Heart left ventricle (tissue), 16 donors: ENCODE measurements around the gene RRBP1. TPM values are rescaled to one million over a fixed set of nuclear protein-coding genes. Genes with fewer than 3 reads are reported as not detected.

Experiments
- ATAC-seq, 4 donors: fragments of 200-7000 bp; cut with Tn5 transposase; one replicate each; pipeline ENCODE4 v1.9.1; 2020 to 2022; ENCODE audit warnings: moderate library complexity in 4 of 4, mild to moderate bottlenecking in 3 of 4, moderate number of reproducible peaks in 1 of 4
- DNase-seq, 5 donors: peaks; one replicate each; pipeline ENCODE4 v3.0.0-alpha.2; 2020
- H3K27ac ChIP-seq, 12 donors: fragments of 200-600 bp; sonication (generic) in 4 of 12; one replicate each; pipeline versions ENCODE4 v1.5.0 to v1.8.0; 2016 to 2022; ENCODE audit warnings: mild to moderate bottlenecking in 2 of 12
- H3K27me3 ChIP-seq, 9 donors: fragments of 200-600 bp; sonication (generic) in 2 of 9; one replicate each; pipeline versions ENCODE4 v1.5.1 to v1.8.0; 2016 to 2022; ENCODE audit warnings: mild to moderate bottlenecking in 3 of 9
- H3K36me3 ChIP-seq, 9 donors: fragments of 200-600 bp; sonication (generic) in 2 of 9; one replicate each; pipeline versions ENCODE4 v1.5.0 to v1.8.0; 2018 to 2022; ENCODE audit warnings: mild to moderate bottlenecking in 2 of 9
- H3K4me1 ChIP-seq, 12 donors: fragments of 200-600 bp; sonication (generic) in 4 of 12; one replicate each; pipeline versions ENCODE4 v1.5.0 to v1.8.0; 2016 to 2022; ENCODE audit warnings: mild to moderate bottlenecking in 3 of 12
- H3K4me3 ChIP-seq, 12 donors: fragments of 200-600 bp; sonication (generic) in 4 of 12; one replicate each; pipeline versions ENCODE4 v1.5.0 to v1.8.0; 2017 to 2022; ENCODE audit warnings: mild to moderate bottlenecking in 9 of 12, moderate library complexity in 4 of 12
- H3K9me3 ChIP-seq, 12 donors: fragments of 200-600 bp; sonication (generic) in 4 of 12; one replicate each; pipeline versions ENCODE4 v1.5.0 to v1.8.0; 2016 to 2022; ENCODE audit warnings: mild to moderate bottlenecking in 1 of 12
- CTCF ChIP-seq, 12 donors: fragments of 200-600 bp; sonication (generic) in 4 of 12; IDR thresholded peaks; one replicate each; pipeline versions ENCODE4 v1.5.0 to v1.8.0; 2018 to 2022; ENCODE audit warnings: antibody characterized with exemption in 12 of 12, mild to moderate bottlenecking in 5 of 12
- POLR2A ChIP-seq, 2 donors: fragments of 450-650 bp; IDR thresholded peaks; one replicate each; pipeline ENCODE4 v1.6.1; 2017; ENCODE audit warnings: antibody characterized with exemption in 2 of 2, mild to moderate bottlenecking in 2 of 2, moderate library complexity in 2 of 2
- WGBS, 4 donors: extraction: QIAGEN DNeasy Blood & Tissue Kit in 2 of 4; methylation state at CpG; one replicate each; pipeline versions ENCODE4 v1.1.5 to v1.1.7; 2013 to 2018; 5-methylcytosine and 5-hydroxymethylcytosine counted together
- intact Hi-C, 10 donors: fragments of 100-400 bp; cut with DNase I; formaldehyde crosslinking; loops; one replicate each; pipeline versions ENCODE4 v1.11.1 to v1.14.2; 2022
- polyA plus RNA-seq, 2 donors: library from polyadenylated mRNA; stranded (reverse); fragments of 200-250 nt; gene quantifications; one replicate each; pipeline ENCODE4 v1.2.3, GENCODE V29; 2013
- total RNA-seq, 9 donors: library from RNA; depleted of rRNA in 2 of 9; stranded (reverse); fragments of >200 nt in 2 of 9; fragmentation: NEBNext Ultra II Directional in 3 of 9; extraction: Animal tissue kit (Norgen Biotek cat#: 25700) in 3 of 9; gene quantifications; one replicate each; pipeline versions ENCODE4 v1.1.0 to v1.2.4, GENCODE V29; 2016 to 2023
- donor health status: ischemic (EF 13 %, LVEDD 7.1; RV severe dilation, severe dysfunction).
- donor health status: healthy with polysubstance abuse.
- donor health status: DM: no; HTN: yes; CAD: no.
- donor health status: DM: no; HTN: no; CAD: no.
- donor health status: ischemic (EF 25% LVEDD 6.9; RV normal size, moderate dysfunction).
- donor health status: ischemic (EF 25% LVEDD 5.7; RV mildly dilated, moderate dysfunction).
- donor health status: healthy.
- donor health status: DM: yes; HTN: yes; CAD: no.
- donor health status: ischemic (EF 35%, LVEDD 5.7; RV mildly dilated, moderate dysfunction).
- donor health status: nonischemic (EF 11% LVEDD 7.7; RV severe dilation, severe dysfunction).
- donor health status: DM: yes; HTN: yes; CAD: no.
- donor health status: PGD.
- donor health status: ischemic (EF 29% LVEDD 5.4; RV normal size, mild dysfunction).
- donor health status: nonischemic (EF 23%, LVEDD 6.1; RV moderate dilation, normal function).

Gene RRBP1
- total and polyA plus RNA-seq, 11 donors, result 24.9 to 91.3 (median 40.0) TPM

DNA sequence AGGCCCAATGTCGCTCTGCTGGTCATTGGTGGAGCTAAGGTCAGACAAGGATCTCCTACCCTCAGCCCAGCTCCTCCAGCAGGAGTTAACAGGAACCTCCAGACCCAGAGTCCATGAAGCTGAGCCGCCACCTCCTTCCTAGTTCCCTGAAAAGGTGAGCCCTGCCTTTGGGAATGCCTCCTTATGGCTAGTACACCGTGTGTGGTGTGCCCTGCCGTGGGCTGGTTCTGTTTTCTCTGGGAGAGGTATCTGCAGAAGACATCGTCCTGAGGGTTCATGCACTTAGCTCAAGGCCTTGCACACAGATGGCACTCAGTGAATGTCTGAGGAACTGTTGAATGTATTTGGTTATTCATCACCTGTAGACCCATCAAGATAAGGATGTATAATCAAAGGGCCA is 33.0 kb upstream of the RRBP1 start:
- no peak overlapping the region for H3K4me3 ChIP-seq
- H3K27ac ChIP-seq, result no peak overlapping the region
- peaks cover 0 to 12% (median 0%) of the 10 kb centered on the region in 12 donors for H3K4me1 ChIP-seq
- no peak for TF ChIP-seq CTCF (IDR thresholded peaks at IDR 0.05)
- TF ChIP-seq POLR2A (IDR thresholded peaks at IDR 0.05), result no peak
- no peak for ATAC-seq
- no peak for DNase-seq
- H3K9me3 ChIP-seq, result no peaks in the 10 kb centered on the region
- H3K36me3 ChIP-seq, result no peaks in the 10 kb centered on the region
- intact Hi-C loops, result no loop called here
- no peaks in the 10 kb centered on the region for H3K27me3 ChIP-seq
- WGBS, 4 donors, result 83 to 86% (median 85%) methylated on average over 5 of the region's 5 CpGs

- TF ChIP-seq POLR2A (IDR thresholded peaks at IDR 0.05), result no peak
- no peak for TF ChIP-seq CTCF (IDR thresholded peaks at IDR 0.05)
- ATAC-seq (no peak), DNase-seq (no peak)
- intact Hi-C loops, result no loop called here
- no peaks in the 10 kb centered on the region for H3K9me3 ChIP-seq
- no peak overlapping the region for H3K4me3 ChIP-seq
- H3K27me3 ChIP-seq, result no peaks in the 10 kb centered on the region
- no peak overlapping the region for H3K27ac ChIP-seq
- 47 to 67% (median 57%) methylated on average over 1 of the region's 1 CpG for WGBS, 4 donors
- H3K4me1 ChIP-seq, result peaks cover 0 to 12% (median 0%) of the 10 kb centered on the region in 12 donors
- H3K36me3 ChIP-seq, result no peaks in the 10 kb centered on the region
Measured at GRCh38 chr20:17714597-17714996, 32.6 kb upstream of the RRBP1 start.

DNA sequence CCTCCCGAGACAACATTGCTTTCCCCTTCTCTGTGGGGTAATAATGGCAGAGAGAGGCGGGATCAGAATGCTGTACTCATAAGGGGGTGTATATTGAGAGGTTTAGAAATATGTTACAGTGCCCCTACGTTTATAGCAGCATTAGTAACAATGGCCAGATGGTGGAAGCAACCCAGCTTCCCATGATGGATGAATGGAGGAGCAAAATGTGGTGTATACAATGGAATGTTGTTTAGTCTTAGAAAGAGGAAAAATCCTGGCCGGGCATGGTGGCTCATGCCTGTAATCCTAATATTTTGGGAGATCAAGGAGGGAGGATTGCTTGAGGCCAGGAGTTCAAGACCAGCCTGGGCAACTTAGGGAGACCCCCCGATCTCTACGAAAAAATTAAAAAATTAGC is 30.7 kb upstream of the RRBP1 start:
- H3K9me3 ChIP-seq, result no peaks in the 10 kb centered on the region
- H3K4me1 ChIP-seq, result peaks cover 0 to 12% (median 0%) of the 10 kb centered on the region in 12 donors
- WGBS, 4 donors, result 88 to 92% (median 91%) methylated on average over 6 of the region's 6 CpGs
- H3K27ac ChIP-seq, result no peak overlapping the region
- H3K4me3 ChIP-seq, result no peak overlapping the region
- H3K36me3 ChIP-seq, result no peaks in the 10 kb centered on the region
- DNase-seq (no peak), ATAC-seq (no peak)
- TF ChIP-seq CTCF (IDR thresholded peaks at IDR 0.05) (no peak), POLR2A (IDR thresholded peaks at IDR 0.05) (no peak)
- intact Hi-C loops, result no loop called here
- H3K27me3 ChIP-seq, result no peaks in the 10 kb centered on the region

- no peak overlapping the region for H3K27ac ChIP-seq
- intact Hi-C loops, result no loop called here
- DNase-seq (no peak), ATAC-seq (no peak)
- H3K27me3 ChIP-seq, result no peaks in the 10 kb centered on the region
- peaks cover 0 to 12% (median 0%) of the 10 kb centered on the region in 12 donors for H3K4me1 ChIP-seq
- no peaks in the 10 kb centered on the region for H3K36me3 ChIP-seq
- TF ChIP-seq CTCF (IDR thresholded peaks at IDR 0.05), result no peak
- TF ChIP-seq POLR2A (IDR thresholded peaks at IDR 0.05), result no peak
- H3K4me3 ChIP-seq, result no peak overlapping the region
- WGBS, 4 donors, result 82 to 94% (median 86%) methylated on average over 4 of the region's 4 CpGs
- no peaks in the 10 kb centered on the region for H3K9me3 ChIP-seq
Measured at GRCh38 chr20:17712201-17712600, 30.2 kb upstream of the RRBP1 start.
